WTC11 (cell line): Measurements from ENCODE around the gene PROZ. TPM values are rescaled to one million over a fixed set of nuclear protein-coding genes. Genes with fewer than 3 reads are reported as not detected.

Source experiments
- ATAC-seq: fragments of 200-7000 bp; cut with Tn5 transposase; 2 replicates; pipeline ENCODE4 v1.10.0; 2021; ENCODE audit warnings: mild to moderate bottlenecking, moderate library complexity
- CTCF ChIA-PET: fragments of 300-600 bp; sonication (Branson Sonifier 250); formaldehyde crosslinking; loops from one replicate; lab custom pipeline; 2021; ENCODE audit warnings: antibody characterized with exemption; lab: Charles Lee
- POLR2A ChIA-PET: fragments of 350-600 bp; sonication (Branson Sonifier 250); formaldehyde crosslinking; loops from one replicate; lab custom pipeline; 2021; ENCODE audit warnings: antibody characterized with exemption; lab: Charles Lee
- DNase-seq: peaks from one replicate; pipeline ENCODE4 v3.0.0; 2021; ENCODE audit warnings: low spot score
- H3K27ac Mint-ChIP-seq: 2 replicates; pipeline ENCODE4 v1.8.0; 2021; ENCODE audit warnings: mixed read lengths
- H3K27me3 Mint-ChIP-seq: 2 replicates; pipeline ENCODE4 v1.8.0; 2021; ENCODE audit warnings: low read depth, mild to moderate bottlenecking, moderate library complexity, mixed read lengths
- H3K36me3 Mint-ChIP-seq: 2 replicates; pipeline ENCODE4 v1.8.0; 2021; ENCODE audit warnings: mixed read lengths
- H3K4me1 Mint-ChIP-seq: 2 replicates; pipeline ENCODE4 v1.8.0; 2022; ENCODE audit warnings: mixed read lengths
- H3K4me3 Mint-ChIP-seq: 2 replicates; pipeline ENCODE4 v1.8.0; 2021; ENCODE audit warnings: mild to moderate bottlenecking, moderate library complexity, mixed read lengths
- H3K9me3 Mint-ChIP-seq: 2 replicates; pipeline ENCODE4 v1.8.0; 2021; ENCODE audit warnings: mixed read lengths
- FOXJ3 ChIP-seq: sonication (generic); formaldehyde crosslinking; IDR thresholded peaks from 2 replicates; pipeline ENCODE4 v1.9.0; 2021; ENCODE audit warnings: missing genetic modification reagents, mild to moderate bottlenecking, borderline replicate concordance
- GTF2I ChIP-seq: fragments of 250-450 bp; sonication (Bioruptor Pico); conservative IDR thresholded peaks from 2 replicates; pipeline ENCODE4 v1.4.0; 2021; ENCODE audit warnings: mild to moderate bottlenecking
- NFE2L1 ChIP-seq: sonication (generic); formaldehyde crosslinking; IDR thresholded peaks from 2 replicates; pipeline ENCODE4 v1.8.1; 2023; ENCODE audit warnings: missing genetic modification reagents
- NFYB ChIP-seq: sonication (generic); formaldehyde crosslinking; conservative IDR thresholded peaks from 2 replicates; pipeline ENCODE4 v1.8.0; 2022; ENCODE audit warnings: low read depth, missing genetic modification reagents
- NR2C2 ChIP-seq: sonication (generic); formaldehyde crosslinking; IDR thresholded peaks from 2 replicates; pipeline ENCODE4 v1.8.0; 2022; ENCODE audit warnings: mild to moderate bottlenecking, missing genetic modification reagents
- NR3C1 ChIP-seq: sonication (generic); formaldehyde crosslinking; conservative IDR thresholded peaks from 2 replicates; pipeline ENCODE4 v1.8.1; 2023; ENCODE audit warnings: low read depth, mild to moderate bottlenecking, missing genetic modification reagents
- RELA ChIP-seq: sonication (generic); formaldehyde crosslinking; IDR thresholded peaks from 2 replicates; pipeline ENCODE4 v1.8.1; 2022; ENCODE audit warnings: missing genetic modification reagents, mild to moderate bottlenecking, borderline replicate concordance
- TEAD4 ChIP-seq: sonication (generic); formaldehyde crosslinking; IDR thresholded peaks from 2 replicates; pipeline ENCODE4 v1.8.0; 2022; ENCODE audit warnings: mild to moderate bottlenecking, missing genetic modification reagents
- total RNA-seq: library from RNA; stranded (reverse); gene quantifications from 3 replicates; pipeline ENCODE4 v1.2.3, GENCODE V29; 2021
- TF ChIP-seq, protein P1 (sequence below): sonication (generic); formaldehyde crosslinking; IDR thresholded peaks from 2 replicates; pipeline ENCODE4 v1.8.1; 2023; ENCODE audit warnings: mild to moderate bottlenecking, missing genetic modification reagents, moderate library complexity
- TF ChIP-seq, protein P2 (sequence below): sonication (generic); formaldehyde crosslinking; IDR thresholded peaks from 2 replicates; pipeline ENCODE4 v1.8.0; 2022; ENCODE audit warnings: mild to moderate bottlenecking, missing genetic modification reagents
- TF ChIP-seq, protein P3 (sequence below): fragments of 250-450 bp; sonication (Bioruptor Pico); conservative IDR thresholded peaks from 2 replicates; pipeline ENCODE4 v1.9.0; 2021; ENCODE audit warnings: mild to moderate bottlenecking
- TF ChIP-seq, protein P4 (sequence below): sonication (generic); formaldehyde crosslinking; IDR thresholded peaks from 2 replicates; pipeline ENCODE4 v1.8.0; 2023; ENCODE audit warnings: mild to moderate bottlenecking, missing genetic modification reagents
- TF ChIP-seq, protein P5 (sequence below): fragments of 250-450 bp; sonication (Bioruptor Pico); IDR thresholded peaks from 2 replicates; pipeline ENCODE4 v1.9.0; 2021; ENCODE audit warnings: mild to moderate bottlenecking
- TF ChIP-seq, protein P6 (sequence below): sonication (generic); formaldehyde crosslinking; IDR thresholded peaks from 2 replicates; pipeline ENCODE4 v1.8.1; 2023; ENCODE audit warnings: mild to moderate bottlenecking, missing genetic modification reagents, moderate library complexity
- TF ChIP-seq, protein P7 (sequence below): sonication (generic); formaldehyde crosslinking; IDR thresholded peaks from 2 replicates; pipeline ENCODE4 v1.8.1; 2022; ENCODE audit warnings: mild to moderate bottlenecking, missing genetic modification reagents, moderate library complexity, borderline replicate concordance
- TF ChIP-seq, protein P8 (sequence below): sonication (generic); formaldehyde crosslinking; IDR thresholded peaks from 2 replicates; pipeline ENCODE4 v1.8.1; 2023; ENCODE audit warnings: mild to moderate bottlenecking, moderate library complexity, missing genetic modification reagents
- TF ChIP-seq, protein P9 (sequence below): sonication (generic); formaldehyde crosslinking; IDR thresholded peaks from 2 replicates; pipeline ENCODE4 v1.8.0; 2022; ENCODE audit warnings: mild to moderate bottlenecking, missing genetic modification reagents

Gene PROZ
- total RNA-seq, 1 experiment from 2014 or later = not detected

DNA sequence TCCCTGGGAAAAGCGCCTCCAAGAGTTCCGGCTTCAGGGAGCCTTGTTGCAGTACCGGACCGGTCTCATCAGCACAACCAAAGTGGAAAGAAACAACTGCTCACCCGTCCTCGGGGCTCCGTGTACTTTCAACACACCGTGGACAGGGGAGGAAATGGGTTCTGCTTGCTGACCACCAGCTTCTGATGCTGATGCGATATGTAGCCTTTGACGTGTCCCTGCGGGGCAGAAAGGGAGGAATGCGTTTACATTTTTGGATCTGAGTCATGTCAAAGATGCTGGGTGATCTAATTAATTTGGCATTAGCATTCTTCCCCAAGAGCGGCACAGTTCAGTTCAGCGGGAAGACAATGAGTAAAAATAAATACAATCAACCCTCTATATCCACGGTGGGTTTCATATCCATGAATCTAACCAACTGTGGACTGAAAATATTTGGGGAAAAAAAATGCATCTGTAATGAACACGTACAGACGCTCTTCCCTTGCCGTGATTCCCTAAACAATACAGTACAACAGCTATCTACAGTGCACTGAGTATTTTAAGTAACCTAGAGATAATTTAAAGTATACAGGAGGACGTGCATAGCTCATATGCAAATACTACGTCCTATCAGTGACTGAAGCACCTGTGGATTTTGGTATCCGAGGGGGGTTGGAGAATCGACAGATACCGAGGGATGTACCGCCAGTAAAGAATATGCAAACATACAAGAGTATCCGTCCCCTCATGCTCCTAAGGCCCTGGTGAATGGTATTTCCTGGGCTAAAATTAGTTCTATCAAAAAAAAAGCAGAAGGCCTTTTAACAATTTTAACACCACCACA is 19.8 kb downstream of the PROZ start:
- ATAC-seq (no peak), DNase-seq (no peak)
- Mint-ChIP-seq H3K9me3 (no peaks in the 10 kb centered on the region), H3K36me3 (peaks cover 61% of the 10 kb centered on the region), H3K4me3 (no peak overlapping the region), H3K27me3 (no peaks in the 10 kb centered on the region), H3K27ac (no peak overlapping the region; the same call in 1 of the 2 replicates), H3K4me1 (peaks cover 16% of the 10 kb centered on the region)
- POLR2A ChIA-PET = no interaction called here
- CTCF ChIA-PET = no interaction called here
- TF ChIP-seq, protein P1, sequence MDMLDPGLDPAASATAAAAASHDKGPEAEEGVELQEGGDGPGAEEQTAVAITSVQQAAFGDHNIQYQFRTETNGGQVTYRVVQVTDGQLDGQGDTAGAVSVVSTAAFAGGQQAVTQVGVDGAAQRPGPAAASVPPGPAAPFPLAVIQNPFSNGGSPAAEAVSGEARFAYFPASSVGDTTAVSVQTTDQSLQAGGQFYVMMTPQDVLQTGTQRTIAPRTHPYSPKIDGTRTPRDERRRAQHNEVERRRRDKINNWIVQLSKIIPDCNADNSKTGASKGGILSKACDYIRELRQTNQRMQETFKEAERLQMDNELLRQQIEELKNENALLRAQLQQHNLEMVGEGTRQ (CRISPR knock-in tag) = no peak
- TF ChIP-seq NFYB (CRISPR knock-in tag) (no peak), RELA (CRISPR knock-in tag) (no peak), TEAD4 (CRISPR knock-in tag) (no peak)
- TF ChIP-seq, protein P2, sequence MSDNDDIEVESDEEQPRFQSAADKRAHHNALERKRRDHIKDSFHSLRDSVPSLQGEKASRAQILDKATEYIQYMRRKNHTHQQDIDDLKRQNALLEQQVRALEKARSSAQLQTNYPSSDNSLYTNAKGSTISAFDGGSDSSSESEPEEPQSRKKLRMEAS = no peak

DNA sequence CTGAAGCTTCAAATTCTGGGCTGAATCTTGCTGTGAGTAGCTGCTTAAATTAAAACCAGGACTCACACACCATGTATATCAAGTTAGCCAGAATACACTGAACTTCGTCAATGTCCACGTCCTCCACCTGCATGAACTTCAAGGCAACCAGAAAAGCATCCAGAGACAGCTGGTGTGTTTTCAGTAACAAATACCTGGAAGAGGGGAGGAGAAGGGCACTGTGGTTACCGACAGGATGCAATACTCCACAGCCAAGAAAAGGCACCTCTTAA is 20.4 kb downstream of the PROZ start:
- Mint-ChIP-seq H3K9me3 (no peaks in the 10 kb centered on the region), H3K4me3 (no peak overlapping the region), H3K36me3 (peaks cover 67% of the 10 kb centered on the region), H3K4me1 (peaks cover 16% of the 10 kb centered on the region), H3K27ac (no peak overlapping the region), H3K27me3 (no peaks in the 10 kb centered on the region)
- CTCF ChIA-PET = interaction anchor here (1.5 kb wide), 1 partner anchor 149 kb away, joined by 4 read pairs; no protein-coding TSS in a partner anchor
- POLR2A ChIA-PET = no interaction called here
- ATAC-seq = no peak
- TF ChIP-seq GTF2I (CRISPR knock-in tag) (no peak), NFE2L1 (no peak), NFYB (CRISPR knock-in tag) (no peak), NR3C1 (CRISPR knock-in tag) (no peak), NR2C2 (CRISPR knock-in tag) (no peak), FOXJ3 (CRISPR knock-in tag) (no peak)
- TF ChIP-seq, protein P3, sequence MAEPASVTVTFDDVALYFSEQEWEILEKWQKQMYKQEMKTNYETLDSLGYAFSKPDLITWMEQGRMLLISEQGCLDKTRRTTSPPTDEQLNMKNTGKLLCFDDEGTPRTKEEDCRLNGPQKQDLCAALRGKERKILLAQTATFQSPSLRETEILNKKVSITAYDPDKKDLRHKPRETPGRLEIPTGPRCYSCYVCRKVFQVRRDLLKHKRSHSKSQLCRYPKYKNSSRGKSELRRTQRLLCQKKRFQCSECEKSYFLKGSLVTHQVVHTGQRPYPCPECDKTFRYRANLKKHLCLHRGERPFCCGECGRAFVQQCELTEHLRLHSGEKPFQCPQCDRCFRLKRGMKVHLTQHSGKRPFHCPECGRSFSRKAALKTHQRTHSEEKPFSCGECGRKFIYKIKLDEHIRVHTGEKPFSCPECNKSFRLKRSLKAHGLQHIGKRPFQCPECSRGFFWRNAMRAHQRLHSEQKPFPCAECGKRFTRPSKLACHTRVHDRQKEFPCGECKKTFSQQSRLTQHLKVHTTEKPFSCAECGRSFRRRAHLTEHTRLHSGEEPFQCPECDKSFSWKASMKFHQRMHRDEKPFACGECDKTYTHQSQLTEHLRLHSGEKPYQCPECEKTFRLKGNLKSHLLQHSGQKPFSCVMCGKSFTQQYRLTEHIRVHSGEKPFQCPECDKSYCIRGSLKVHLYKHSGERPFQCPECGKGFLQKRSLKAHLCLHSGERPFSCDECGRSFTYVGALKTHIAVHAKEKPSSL = no peak
- TF ChIP-seq, protein P4, sequence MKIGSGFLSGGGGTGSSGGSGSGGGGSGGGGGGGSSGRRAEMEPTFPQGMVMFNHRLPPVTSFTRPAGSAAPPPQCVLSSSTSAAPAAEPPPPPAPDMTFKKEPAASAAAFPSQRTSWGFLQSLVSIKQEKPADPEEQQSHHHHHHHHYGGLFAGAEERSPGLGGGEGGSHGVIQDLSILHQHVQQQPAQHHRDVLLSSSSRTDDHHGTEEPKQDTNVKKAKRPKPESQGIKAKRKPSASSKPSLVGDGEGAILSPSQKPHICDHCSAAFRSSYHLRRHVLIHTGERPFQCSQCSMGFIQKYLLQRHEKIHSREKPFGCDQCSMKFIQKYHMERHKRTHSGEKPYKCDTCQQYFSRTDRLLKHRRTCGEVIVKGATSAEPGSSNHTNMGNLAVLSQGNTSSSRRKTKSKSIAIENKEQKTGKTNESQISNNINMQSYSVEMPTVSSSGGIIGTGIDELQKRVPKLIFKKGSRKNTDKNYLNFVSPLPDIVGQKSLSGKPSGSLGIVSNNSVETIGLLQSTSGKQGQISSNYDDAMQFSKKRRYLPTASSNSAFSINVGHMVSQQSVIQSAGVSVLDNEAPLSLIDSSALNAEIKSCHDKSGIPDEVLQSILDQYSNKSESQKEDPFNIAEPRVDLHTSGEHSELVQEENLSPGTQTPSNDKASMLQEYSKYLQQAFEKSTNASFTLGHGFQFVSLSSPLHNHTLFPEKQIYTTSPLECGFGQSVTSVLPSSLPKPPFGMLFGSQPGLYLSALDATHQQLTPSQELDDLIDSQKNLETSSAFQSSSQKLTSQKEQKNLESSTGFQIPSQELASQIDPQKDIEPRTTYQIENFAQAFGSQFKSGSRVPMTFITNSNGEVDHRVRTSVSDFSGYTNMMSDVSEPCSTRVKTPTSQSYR = no peak
- TF ChIP-seq, protein P5, sequence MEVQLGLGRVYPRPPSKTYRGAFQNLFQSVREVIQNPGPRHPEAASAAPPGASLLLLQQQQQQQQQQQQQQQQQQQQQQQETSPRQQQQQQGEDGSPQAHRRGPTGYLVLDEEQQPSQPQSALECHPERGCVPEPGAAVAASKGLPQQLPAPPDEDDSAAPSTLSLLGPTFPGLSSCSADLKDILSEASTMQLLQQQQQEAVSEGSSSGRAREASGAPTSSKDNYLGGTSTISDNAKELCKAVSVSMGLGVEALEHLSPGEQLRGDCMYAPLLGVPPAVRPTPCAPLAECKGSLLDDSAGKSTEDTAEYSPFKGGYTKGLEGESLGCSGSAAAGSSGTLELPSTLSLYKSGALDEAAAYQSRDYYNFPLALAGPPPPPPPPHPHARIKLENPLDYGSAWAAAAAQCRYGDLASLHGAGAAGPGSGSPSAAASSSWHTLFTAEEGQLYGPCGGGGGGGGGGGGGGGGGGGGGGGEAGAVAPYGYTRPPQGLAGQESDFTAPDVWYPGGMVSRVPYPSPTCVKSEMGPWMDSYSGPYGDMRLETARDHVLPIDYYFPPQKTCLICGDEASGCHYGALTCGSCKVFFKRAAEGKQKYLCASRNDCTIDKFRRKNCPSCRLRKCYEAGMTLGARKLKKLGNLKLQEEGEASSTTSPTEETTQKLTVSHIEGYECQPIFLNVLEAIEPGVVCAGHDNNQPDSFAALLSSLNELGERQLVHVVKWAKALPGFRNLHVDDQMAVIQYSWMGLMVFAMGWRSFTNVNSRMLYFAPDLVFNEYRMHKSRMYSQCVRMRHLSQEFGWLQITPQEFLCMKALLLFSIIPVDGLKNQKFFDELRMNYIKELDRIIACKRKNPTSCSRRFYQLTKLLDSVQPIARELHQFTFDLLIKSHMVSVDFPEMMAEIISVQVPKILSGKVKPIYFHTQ = no peak
- TF ChIP-seq, protein P6, sequence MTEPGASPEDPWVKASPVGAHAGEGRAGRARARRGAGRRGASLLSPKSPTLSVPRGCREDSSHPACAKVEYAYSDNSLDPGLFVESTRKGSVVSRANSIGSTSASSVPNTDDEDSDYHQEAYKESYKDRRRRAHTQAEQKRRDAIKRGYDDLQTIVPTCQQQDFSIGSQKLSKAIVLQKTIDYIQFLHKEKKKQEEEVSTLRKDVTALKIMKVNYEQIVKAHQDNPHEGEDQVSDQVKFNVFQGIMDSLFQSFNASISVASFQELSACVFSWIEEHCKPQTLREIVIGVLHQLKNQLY = no peak
- TF ChIP-seq, protein P7, sequence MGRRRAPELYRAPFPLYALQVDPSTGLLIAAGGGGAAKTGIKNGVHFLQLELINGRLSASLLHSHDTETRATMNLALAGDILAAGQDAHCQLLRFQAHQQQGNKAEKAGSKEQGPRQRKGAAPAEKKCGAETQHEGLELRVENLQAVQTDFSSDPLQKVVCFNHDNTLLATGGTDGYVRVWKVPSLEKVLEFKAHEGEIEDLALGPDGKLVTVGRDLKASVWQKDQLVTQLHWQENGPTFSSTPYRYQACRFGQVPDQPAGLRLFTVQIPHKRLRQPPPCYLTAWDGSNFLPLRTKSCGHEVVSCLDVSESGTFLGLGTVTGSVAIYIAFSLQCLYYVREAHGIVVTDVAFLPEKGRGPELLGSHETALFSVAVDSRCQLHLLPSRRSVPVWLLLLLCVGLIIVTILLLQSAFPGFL (CRISPR knock-in tag) = no peak
- TF ChIP-seq, protein P8, sequence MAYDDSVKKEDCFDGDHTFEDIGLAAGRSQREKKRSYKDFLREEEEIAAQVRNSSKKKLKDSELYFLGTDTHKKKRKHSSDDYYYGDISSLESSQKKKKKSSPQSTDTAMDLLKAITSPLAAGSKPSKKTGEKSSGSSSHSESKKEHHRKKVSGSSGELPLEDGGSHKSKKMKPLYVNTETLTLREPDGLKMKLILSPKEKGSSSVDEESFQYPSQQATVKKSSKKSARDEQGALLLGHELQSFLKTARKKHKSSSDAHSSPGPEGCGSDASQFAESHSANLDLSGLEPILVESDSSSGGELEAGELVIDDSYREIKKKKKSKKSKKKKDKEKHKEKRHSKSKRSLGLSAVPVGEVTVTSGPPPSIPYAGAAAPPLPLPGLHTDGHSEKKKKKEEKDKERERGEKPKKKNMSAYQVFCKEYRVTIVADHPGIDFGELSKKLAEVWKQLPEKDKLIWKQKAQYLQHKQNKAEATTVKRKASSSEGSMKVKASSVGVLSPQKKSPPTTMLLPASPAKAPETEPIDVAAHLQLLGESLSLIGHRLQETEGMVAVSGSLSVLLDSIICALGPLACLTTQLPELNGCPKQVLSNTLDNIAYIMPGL (CRISPR knock-in tag) = no peak
- TF ChIP-seq, protein P9, sequence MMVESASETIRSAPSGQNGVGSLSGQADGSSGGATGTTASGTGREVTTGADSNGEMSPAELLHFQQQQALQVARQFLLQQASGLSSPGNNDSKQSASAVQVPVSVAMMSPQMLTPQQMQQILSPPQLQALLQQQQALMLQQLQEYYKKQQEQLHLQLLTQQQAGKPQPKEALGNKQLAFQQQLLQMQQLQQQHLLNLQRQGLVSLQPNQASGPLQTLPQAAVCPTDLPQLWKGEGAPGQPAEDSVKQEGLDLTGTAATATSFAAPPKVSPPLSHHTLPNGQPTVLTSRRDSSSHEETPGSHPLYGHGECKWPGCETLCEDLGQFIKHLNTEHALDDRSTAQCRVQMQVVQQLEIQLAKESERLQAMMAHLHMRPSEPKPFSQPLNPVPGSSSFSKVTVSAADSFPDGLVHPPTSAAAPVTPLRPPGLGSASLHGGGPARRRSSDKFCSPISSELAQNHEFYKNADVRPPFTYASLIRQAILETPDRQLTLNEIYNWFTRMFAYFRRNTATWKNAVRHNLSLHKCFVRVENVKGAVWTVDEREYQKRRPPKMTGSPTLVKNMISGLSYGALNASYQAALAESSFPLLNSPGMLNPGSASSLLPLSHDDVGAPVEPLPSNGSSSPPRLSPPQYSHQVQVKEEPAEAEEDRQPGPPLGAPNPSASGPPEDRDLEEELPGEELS (CRISPR knock-in tag) = no peak
- TF ChIP-seq, all 79 proteins: peak for 0
- DNase-seq = no peak
